Panc1 (cell line): ENCODE measurements around the gene LTBP3. TPM values are rescaled to one million over a fixed set of nuclear protein-coding genes. Genes with fewer than 3 reads are reported as not detected.

ENCODE experiments used
- ATAC-seq: fragments of 200-7000 bp; cut with Tn5 transposase; 2 replicates; pipeline ENCODE4 v1.9.1; 2020; ENCODE audit warnings: mild to moderate bottlenecking, moderate library complexity
- BruUV-seq: library from RNA; stranded (reverse); fragments of 400-500 nt; replicated peaks from 2 replicates; lab custom pipeline; 2021; lab: Mats Ljungman, UMichigan
- CTCF ChIA-PET: fragments of 300-600 bp; sonication (Branson Sonifier 250); formaldehyde crosslinking; loops from one replicate; lab custom pipeline; 2022; ENCODE audit warnings: antibody characterized with exemption; lab: Charles Lee
- POLR2A ChIA-PET: fragments of 300-600 bp; sonication (Branson Sonifier 250); formaldehyde crosslinking; loops from one replicate; lab custom pipeline; 2022; ENCODE audit warnings: antibody characterized with exemption; lab: Charles Lee
- DNase-seq: peaks from one replicate; pipeline ENCODE4 v3.0.0-alpha.2; 2010; ENCODE audit warnings: low read depth, low spot score
- H3K27ac ChIP-seq: 2 replicates; pipeline ENCODE4 v1.5.1; 2011; ENCODE audit warnings: mild to moderate bottlenecking, low read length, inconsistent platforms
- H3K27me3 ChIP-seq: fragments of 200-500 bp; sonication (Bioruptor generic); 2 replicates; pipeline ENCODE4 v1.6.0; 2014; ENCODE audit warnings: low read length, inconsistent platforms; ENCODE audit not compliant: control insufficient read depth, insufficient read depth
- H3K36me3 ChIP-seq: fragments of 200-500 bp; sonication (Bioruptor generic); 2 replicates; pipeline ENCODE4 v1.5.1; 2014; ENCODE audit warnings: inconsistent platforms, mild to moderate bottlenecking, low read length, moderate library complexity; ENCODE audit not compliant: control insufficient read depth, insufficient read depth
- H3K4me1 ChIP-seq: 2 replicates; pipeline ENCODE4 v1.5.1; 2011; ENCODE audit warnings: inconsistent platforms, mild to moderate bottlenecking, low read length, moderate library complexity; ENCODE audit not compliant: control insufficient read depth, insufficient read depth
- H3K4me3 ChIP-seq, 2 experiments: 2 replicates each; pipeline ENCODE4 v1.5.1; 2011 to 2012; ENCODE audit warnings: low read depth in 2 of 2, low read length in 2 of 2, mild to moderate bottlenecking in 2 of 2, inconsistent platforms in 1 of 2, moderate library complexity in 1 of 2
- H3K9me3 ChIP-seq: fragments of 200-500 bp; sonication (Bioruptor generic); 2 replicates; pipeline ENCODE4 v1.5.1; 2014; ENCODE audit warnings: low read depth, mild to moderate bottlenecking, inconsistent platforms, low read length, moderate library complexity; ENCODE audit not compliant: control insufficient read depth, insufficient read depth
- POLR2AphosphoS5 ChIP-seq: IDR thresholded peaks from 2 replicates; pipeline ENCODE4 v1.6.1; 2012; ENCODE audit warnings: mild to moderate bottlenecking, low read depth, low read length, moderate library complexity
- SIN3A ChIP-seq: IDR thresholded peaks from 2 replicates; pipeline ENCODE4 v1.6.1; 2012; ENCODE audit warnings: low read depth, mild to moderate bottlenecking, low read length, moderate library complexity, borderline replicate concordance; ENCODE audit not compliant: insufficient read depth
- TCF7L2 ChIP-seq: IDR thresholded peaks from 2 replicates; pipeline ENCODE4 v1.6.1; 2011; ENCODE audit warnings: mild to moderate bottlenecking, low read depth, low read length, inconsistent platforms
- in situ Hi-C: cut with HindIII; loops from 2 replicates; pipeline ENCODE4 v1.10.0; 2016; ENCODE audit warnings: low sequenced_read_pairs, low pct_unique_long_range_greater_than_20kb
- intact Hi-C: fragments of 100-400 bp; cut with micrococcal nuclease; formaldehyde crosslinking; loops from one replicate; pipeline ENCODE4 v1.10.0; 2022; ENCODE audit not compliant: unreplicated experiment
- total RNA-seq: library from RNA; stranded (reverse); gene quantifications from one replicate; pipeline ENCODE4 v1.2.1, GENCODE V29; 2021; ENCODE audit not compliant: unreplicated experiment
- TF ChIP-seq, protein P1 (sequence below): fragments of 450-650 bp; IDR thresholded peaks from 2 replicates; pipeline ENCODE4 v1.5.1; 2017; ENCODE audit warnings: mild to moderate bottlenecking
- TF ChIP-seq, protein P2 (sequence below), 2 experiments: IDR thresholded peaks; 2 replicates each; pipeline ENCODE4 v1.6.1; 2011 to 2012; ENCODE audit warnings: low read depth in 2 of 2, control low read depth in 1 of 2, low read length in 1 of 2, mild to moderate bottlenecking in 1 of 2, moderate library complexity in 1 of 2; ENCODE audit not compliant: insufficient read depth in 1 of 2

LTBP3 gene
- total RNA-seq, 1 experiment from 2014 or later = 133 TPM

DNA sequence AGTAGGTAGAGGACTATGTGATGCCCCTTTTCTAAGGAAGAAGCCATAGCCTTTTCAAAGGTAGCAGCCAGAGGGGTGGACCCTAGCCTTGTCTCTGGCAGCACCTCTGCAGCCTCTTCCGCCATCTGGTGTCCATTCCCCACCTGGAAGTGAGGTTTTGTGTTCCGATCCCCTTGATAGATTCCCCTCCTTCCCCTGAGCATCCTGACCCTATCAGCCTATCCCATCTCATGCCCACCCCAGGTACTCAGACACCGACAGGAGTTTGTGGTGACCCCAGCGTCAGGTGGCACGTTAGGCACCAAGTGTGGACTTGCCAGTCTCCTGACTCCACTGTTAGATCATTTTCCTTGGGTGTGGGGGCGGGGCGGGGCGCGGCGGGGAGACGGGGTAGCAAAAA lies 13.8 kb upstream of the LTBP3 start:
- Histone ChIP-seq H3K27me3 (no peaks in the 10 kb centered on the region), H3K27ac (peak overlapping the region; percentile 88), H3K9me3 (no peaks in the 10 kb centered on the region), H3K4me3 (peak overlapping the region; percentile 82 to 93), H3K4me1 (peaks cover 33% of the 10 kb centered on the region), H3K36me3 (no peaks in the 10 kb centered on the region; the same call in 1 of the 2 replicates)
- ChIA-PET POLR2A (interaction anchor here (0.6 to 1.5 kb wide), 3 partner anchors 9 to 74 kb away, joined by 5 to 7 read pairs (median 6); partner anchors contain the start of gene MALAT1), CTCF (interaction anchor here (0.6 to 2.6 kb wide), 8 partner anchors 10 to 63 kb away, joined by 3 to 18 read pairs (median 5); partner anchors contain the start of genes KCNK7 and PCNX3)
- no TSS peak for BruUV-seq
- DNase-seq (no peak), ATAC-seq (no peak)
- in situ Hi-C loops = no loop called here
- TF ChIP-seq, protein P1, sequence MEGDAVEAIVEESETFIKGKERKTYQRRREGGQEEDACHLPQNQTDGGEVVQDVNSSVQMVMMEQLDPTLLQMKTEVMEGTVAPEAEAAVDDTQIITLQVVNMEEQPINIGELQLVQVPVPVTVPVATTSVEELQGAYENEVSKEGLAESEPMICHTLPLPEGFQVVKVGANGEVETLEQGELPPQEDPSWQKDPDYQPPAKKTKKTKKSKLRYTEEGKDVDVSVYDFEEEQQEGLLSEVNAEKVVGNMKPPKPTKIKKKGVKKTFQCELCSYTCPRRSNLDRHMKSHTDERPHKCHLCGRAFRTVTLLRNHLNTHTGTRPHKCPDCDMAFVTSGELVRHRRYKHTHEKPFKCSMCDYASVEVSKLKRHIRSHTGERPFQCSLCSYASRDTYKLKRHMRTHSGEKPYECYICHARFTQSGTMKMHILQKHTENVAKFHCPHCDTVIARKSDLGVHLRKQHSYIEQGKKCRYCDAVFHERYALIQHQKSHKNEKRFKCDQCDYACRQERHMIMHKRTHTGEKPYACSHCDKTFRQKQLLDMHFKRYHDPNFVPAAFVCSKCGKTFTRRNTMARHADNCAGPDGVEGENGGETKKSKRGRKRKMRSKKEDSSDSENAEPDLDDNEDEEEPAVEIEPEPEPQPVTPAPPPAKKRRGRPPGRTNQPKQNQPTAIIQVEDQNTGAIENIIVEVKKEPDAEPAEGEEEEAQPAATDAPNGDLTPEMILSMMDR = peak; percentile 85
- TF ChIP-seq, protein P2, sequence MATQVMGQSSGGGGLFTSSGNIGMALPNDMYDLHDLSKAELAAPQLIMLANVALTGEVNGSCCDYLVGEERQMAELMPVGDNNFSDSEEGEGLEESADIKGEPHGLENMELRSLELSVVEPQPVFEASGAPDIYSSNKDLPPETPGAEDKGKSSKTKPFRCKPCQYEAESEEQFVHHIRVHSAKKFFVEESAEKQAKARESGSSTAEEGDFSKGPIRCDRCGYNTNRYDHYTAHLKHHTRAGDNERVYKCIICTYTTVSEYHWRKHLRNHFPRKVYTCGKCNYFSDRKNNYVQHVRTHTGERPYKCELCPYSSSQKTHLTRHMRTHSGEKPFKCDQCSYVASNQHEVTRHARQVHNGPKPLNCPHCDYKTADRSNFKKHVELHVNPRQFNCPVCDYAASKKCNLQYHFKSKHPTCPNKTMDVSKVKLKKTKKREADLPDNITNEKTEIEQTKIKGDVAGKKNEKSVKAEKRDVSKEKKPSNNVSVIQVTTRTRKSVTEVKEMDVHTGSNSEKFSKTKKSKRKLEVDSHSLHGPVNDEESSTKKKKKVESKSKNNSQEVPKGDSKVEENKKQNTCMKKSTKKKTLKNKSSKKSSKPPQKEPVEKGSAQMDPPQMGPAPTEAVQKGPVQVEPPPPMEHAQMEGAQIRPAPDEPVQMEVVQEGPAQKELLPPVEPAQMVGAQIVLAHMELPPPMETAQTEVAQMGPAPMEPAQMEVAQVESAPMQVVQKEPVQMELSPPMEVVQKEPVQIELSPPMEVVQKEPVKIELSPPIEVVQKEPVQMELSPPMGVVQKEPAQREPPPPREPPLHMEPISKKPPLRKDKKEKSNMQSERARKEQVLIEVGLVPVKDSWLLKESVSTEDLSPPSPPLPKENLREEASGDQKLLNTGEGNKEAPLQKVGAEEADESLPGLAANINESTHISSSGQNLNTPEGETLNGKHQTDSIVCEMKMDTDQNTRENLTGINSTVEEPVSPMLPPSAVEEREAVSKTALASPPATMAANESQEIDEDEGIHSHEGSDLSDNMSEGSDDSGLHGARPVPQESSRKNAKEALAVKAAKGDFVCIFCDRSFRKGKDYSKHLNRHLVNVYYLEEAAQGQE (IDR thresholded peaks at IDR 0.05; ENCODE audit: insufficient read depth in 1 of 2, low read depth in 2 of 2, low read length in 1 of 2) = no peak
- TF ChIP-seq SIN3A = no peak
- TF ChIP-seq POLR2AphosphoS5 = no peak
- intact Hi-C loops = loop anchor here (1.0 kb wide), 1 partner anchor 31 kb away; no protein-coding TSS in a partner anchor

DNA sequence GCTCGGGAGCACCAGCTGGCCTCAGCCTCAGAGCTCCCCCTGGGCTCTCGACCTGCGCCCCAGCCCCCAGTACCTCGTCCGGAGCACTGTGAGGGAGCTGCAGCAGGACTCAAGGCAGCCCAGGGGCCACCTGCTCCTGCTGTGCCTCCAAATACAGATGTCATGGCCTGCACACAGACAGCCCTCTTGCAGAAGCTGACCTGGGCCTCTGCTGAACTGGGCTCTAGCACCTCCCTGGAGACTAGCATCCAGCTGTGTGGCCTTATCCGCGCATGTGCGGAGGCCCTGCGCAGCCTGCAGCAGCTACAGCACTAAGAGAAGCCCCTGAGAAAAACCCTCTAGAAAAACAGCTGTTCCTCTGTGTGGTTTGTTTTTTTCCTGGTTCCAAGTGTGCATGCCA lies 13.3 kb upstream of the LTBP3 start:
- H3K27ac ChIP-seq = peak overlapping the region; percentile 88
- POLR2A ChIA-PET = interaction anchor here (0.6 kb wide), 1 partner anchor 43 kb away, joined by 5 read pairs; no protein-coding TSS in a partner anchor
- H3K4me1 ChIP-seq = peaks cover 29% of the 10 kb centered on the region

More for the DNA sequence above, 13.3 kb upstream of the LTBP3 start:
- Histone ChIP-seq H3K27me3 (no peaks in the 10 kb centered on the region), H3K4me3 (peak overlapping the region; percentile 82 to 93), H3K9me3 (no peaks in the 10 kb centered on the region), H3K36me3 (no peaks in the 10 kb centered on the region; the same call in 1 of the 2 replicates)
- CTCF ChIA-PET = interaction anchor here (0.6 to 2.6 kb wide), 7 partner anchors 12 to 62 kb away, joined by 3 to 18 read pairs (median 7); partner anchors contain the start of genes KCNK7 and PCNX3
- ATAC-seq (no peak), DNase-seq (no peak)
- intact Hi-C loops = no loop called here
- TF ChIP-seq TCF7L2 (no peak), SIN3A (no peak), POLR2AphosphoS5 (no peak)
- TF ChIP-seq, protein P1 = no peak
- TF ChIP-seq, protein P2 (IDR thresholded peaks at IDR 0.05; ENCODE audit: insufficient read depth in 1 of 2, low read depth in 2 of 2, low read length in 1 of 2) = no peak
- BruUV-seq = no TSS peak
- in situ Hi-C loops = no loop called here
